ENCODE data around the gene GCK.

GCK gene

GRCh38 chr7:44163591-44163990 lies 25.6 kb downstream of the GCK start:
- Histone ChIP-seq H3K36me3 (ENCODE audit: control insufficient read depth in 2 of 2, insufficient read depth in 2 of 2, low read length in 2 of 2) (no peaks in the 10 kb centered on the region), H3K9me3 (ENCODE audit: control insufficient read depth in 2 of 2, low read length in 2 of 2) (no peaks in the 10 kb centered on the region), H3K4me3 (ENCODE audit: low read length in 2 of 2) (no peak overlapping the region), H3K4me1 (ENCODE audit: control insufficient read depth in 2 of 2, insufficient read depth in 2 of 2, low read length in 2 of 2) (no peaks in the 10 kb centered on the region), H3K27ac (ENCODE audit: low read depth in 2 of 2, low read length in 2 of 2) (no peak overlapping the region), H3K9ac (ENCODE audit: low read depth in 1 of 2, low read length in 2 of 2) (no peak overlapping the region), H3K27me3 (ENCODE audit: control insufficient read depth in 2 of 2, insufficient read depth in 2 of 2, low read length in 2 of 2) (no peaks in the 10 kb centered on the region)

GRCh38 chr7:44162785-44163395 lies 26.3 kb downstream of the GCK start:
- Histone ChIP-seq H3K36me3 (ENCODE audit: control insufficient read depth in 2 of 2, insufficient read depth in 2 of 2, low read length in 2 of 2) (no peaks in the 10 kb centered on the region), H3K9ac (ENCODE audit: low read depth in 1 of 2, low read length in 2 of 2) (no peak overlapping the region), H3K9me3 (ENCODE audit: control insufficient read depth in 2 of 2, low read length in 2 of 2) (no peaks in the 10 kb centered on the region), H3K4me1 (ENCODE audit: control insufficient read depth in 2 of 2, insufficient read depth in 2 of 2, low read length in 2 of 2) (no peaks in the 10 kb centered on the region), H3K4me3 (ENCODE audit: low read length in 2 of 2) (no peak overlapping the region), H3K27me3 (ENCODE audit: control insufficient read depth in 2 of 2, insufficient read depth in 2 of 2, low read length in 2 of 2) (no peaks in the 10 kb centered on the region), H3K27ac (ENCODE audit: low read depth in 2 of 2, low read length in 2 of 2) (no peak overlapping the region)

DNA sequence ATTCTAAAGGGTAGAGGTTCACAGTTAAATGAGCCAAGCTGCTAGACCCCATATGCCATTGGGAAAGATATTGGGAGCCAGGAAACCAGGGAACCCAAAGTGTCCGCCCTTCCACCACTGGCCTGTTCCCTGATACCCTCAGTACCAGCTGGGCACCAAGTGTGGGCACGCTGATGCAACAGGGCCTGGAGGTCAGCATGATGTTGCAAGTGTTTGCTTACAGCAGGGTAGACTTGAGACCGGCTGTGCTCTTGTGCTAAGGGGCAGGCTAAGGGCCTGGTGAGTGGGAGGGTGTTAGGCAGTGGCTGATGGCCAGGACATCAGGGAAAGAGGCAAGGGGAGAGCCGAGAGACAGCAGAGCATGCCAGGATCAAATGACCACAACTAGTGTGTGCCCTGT lies 27.1 kb downstream of the GCK start:
- Histone ChIP-seq H3K27ac (ENCODE audit: low read depth in 2 of 2, low read length in 2 of 2) (no peak overlapping the region), H3K4me1 (ENCODE audit: control insufficient read depth in 2 of 2, insufficient read depth in 2 of 2, low read length in 2 of 2) (no peaks in the 10 kb centered on the region), H3K36me3 (ENCODE audit: control insufficient read depth in 2 of 2, insufficient read depth in 2 of 2, low read length in 2 of 2) (no peaks in the 10 kb centered on the region), H3K9me3 (ENCODE audit: control insufficient read depth in 2 of 2, low read length in 2 of 2) (no peaks in the 10 kb centered on the region), H3K9ac (ENCODE audit: low read depth in 1 of 2, low read length in 2 of 2) (no peak overlapping the region), H3K27me3 (ENCODE audit: control insufficient read depth in 2 of 2, insufficient read depth in 2 of 2, low read length in 2 of 2) (no peaks in the 10 kb centered on the region), H3K4me3 (ENCODE audit: low read length in 2 of 2) (no peak overlapping the region)

DNA sequence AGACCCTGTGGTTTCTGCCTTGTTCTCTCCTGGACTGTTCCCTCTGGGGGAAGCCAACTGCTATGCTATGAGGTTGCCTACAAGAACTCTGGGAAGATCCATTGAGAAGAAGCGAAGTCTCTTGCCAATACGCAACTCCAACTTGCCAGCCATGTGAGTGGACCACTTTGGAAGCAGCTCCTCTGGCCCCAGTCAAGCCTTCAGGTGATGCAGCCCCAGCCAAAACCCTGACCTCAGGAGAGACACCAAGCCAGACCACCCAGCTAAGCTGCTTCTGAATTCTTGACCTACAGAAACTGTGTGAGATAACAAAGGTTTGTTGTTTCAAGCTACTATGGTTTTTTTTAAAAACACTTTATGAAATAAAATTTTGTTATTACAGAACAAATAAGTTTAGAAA lies 27.9 kb downstream of the GCK start:
- H3K36me3 ChIP-seq (ENCODE audit: control insufficient read depth in 2 of 2, insufficient read depth in 2 of 2, low read length in 2 of 2): no peaks in the 10 kb centered on the region
- H3K9me3 ChIP-seq (ENCODE audit: control insufficient read depth in 2 of 2, low read length in 2 of 2): no peaks in the 10 kb centered on the region
- no peak overlapping the region for H3K4me3 ChIP-seq (ENCODE audit: low read length in 2 of 2)
- H3K9ac ChIP-seq (ENCODE audit: low read depth in 1 of 2, low read length in 2 of 2): no peak overlapping the region
- H3K27me3 ChIP-seq (ENCODE audit: control insufficient read depth in 2 of 2, insufficient read depth in 2 of 2, low read length in 2 of 2): no peaks in the 10 kb centered on the region
- no peaks in the 10 kb centered on the region for H3K4me1 ChIP-seq (ENCODE audit: control insufficient read depth in 2 of 2, insufficient read depth in 2 of 2, low read length in 2 of 2)
- no peak overlapping the region for H3K27ac ChIP-seq (ENCODE audit: low read depth in 2 of 2, low read length in 2 of 2)

- H3K9ac ChIP-seq (ENCODE audit: low read depth in 1 of 2, low read length in 2 of 2): no peak overlapping the region
- H3K9me3 ChIP-seq (ENCODE audit: control insufficient read depth in 2 of 2, low read length in 2 of 2): no peaks in the 10 kb centered on the region
- H3K36me3 ChIP-seq (ENCODE audit: control insufficient read depth in 2 of 2, insufficient read depth in 2 of 2, low read length in 2 of 2): no peaks in the 10 kb centered on the region
- no peaks in the 10 kb centered on the region for H3K4me1 ChIP-seq (ENCODE audit: control insufficient read depth in 2 of 2, insufficient read depth in 2 of 2, low read length in 2 of 2)
- H3K27ac ChIP-seq (ENCODE audit: low read depth in 2 of 2, low read length in 2 of 2): no peak overlapping the region
- H3K27me3 ChIP-seq (ENCODE audit: control insufficient read depth in 2 of 2, insufficient read depth in 2 of 2, low read length in 2 of 2): no peaks in the 10 kb centered on the region
- H3K4me3 ChIP-seq (ENCODE audit: low read length in 2 of 2): no peak overlapping the region
Observed at GRCh38 chr7:44159824-44160630, 29.2 kb downstream of the GCK start.

GRCh38 chr7:44158873-44159631 lies 30.2 kb downstream of the GCK start:
- Histone ChIP-seq H3K27ac (ENCODE audit: low read depth in 2 of 2, low read length in 2 of 2) (no peak overlapping the region), H3K9ac (ENCODE audit: low read depth in 1 of 2, low read length in 2 of 2) (no peak overlapping the region), H3K4me1 (ENCODE audit: control insufficient read depth in 2 of 2, insufficient read depth in 2 of 2, low read length in 2 of 2) (no peaks in the 10 kb centered on the region)

DNA sequence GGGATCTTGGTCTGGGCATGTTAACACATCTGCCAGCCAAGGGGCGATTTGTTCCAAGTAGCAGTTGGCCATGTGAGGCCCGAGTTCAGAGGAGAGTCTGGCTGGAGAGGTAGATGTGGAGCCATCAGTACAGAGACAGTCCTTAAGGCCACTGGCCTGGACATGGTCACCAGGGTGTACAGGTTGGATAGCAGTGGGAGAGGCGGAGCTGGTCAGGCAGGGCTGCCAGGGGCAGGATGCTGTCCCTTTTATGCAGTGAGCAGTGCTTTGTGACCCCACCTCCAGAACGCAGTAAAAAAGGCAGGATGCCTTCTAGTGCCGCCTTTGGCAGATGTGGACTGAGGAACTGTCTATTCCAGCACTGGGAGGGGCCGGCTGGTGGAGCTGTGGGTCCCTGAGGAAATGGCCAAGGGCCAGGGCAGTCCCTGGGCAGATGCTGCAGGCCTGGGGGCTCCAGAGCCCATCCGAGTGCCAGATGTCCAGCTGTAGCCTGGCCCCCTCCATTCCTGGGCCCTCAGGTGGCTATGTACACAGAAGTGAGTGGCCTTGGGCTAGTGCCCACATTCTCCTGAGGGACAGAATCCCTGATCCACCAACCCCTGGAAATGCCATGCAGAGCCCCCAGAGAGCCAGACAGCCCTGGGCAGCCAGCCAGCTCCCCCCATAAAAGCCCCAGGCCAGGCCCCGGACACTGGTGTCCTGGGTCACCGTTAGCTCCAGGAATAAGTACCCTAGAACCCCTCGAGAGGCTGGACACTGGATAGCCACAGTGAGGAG lies 31.0 kb downstream of the GCK start:
- H3K9ac ChIP-seq (ENCODE audit: low read depth in 1 of 2, low read length in 2 of 2): no peak overlapping the region

More at GRCh38 chr7:44158873-44159631, 30.2 kb downstream of the GCK start:
- Histone ChIP-seq H3K9me3 (ENCODE audit: control insufficient read depth in 2 of 2, low read length in 2 of 2) (no peaks in the 10 kb centered on the region), H3K27me3 (ENCODE audit: control insufficient read depth in 2 of 2, insufficient read depth in 2 of 2, low read length in 2 of 2) (no peaks in the 10 kb centered on the region), H3K4me3 (ENCODE audit: low read length in 2 of 2) (no peak overlapping the region), H3K36me3 (ENCODE audit: control insufficient read depth in 2 of 2, insufficient read depth in 2 of 2, low read length in 2 of 2) (no peaks in the 10 kb centered on the region)

DNA sequence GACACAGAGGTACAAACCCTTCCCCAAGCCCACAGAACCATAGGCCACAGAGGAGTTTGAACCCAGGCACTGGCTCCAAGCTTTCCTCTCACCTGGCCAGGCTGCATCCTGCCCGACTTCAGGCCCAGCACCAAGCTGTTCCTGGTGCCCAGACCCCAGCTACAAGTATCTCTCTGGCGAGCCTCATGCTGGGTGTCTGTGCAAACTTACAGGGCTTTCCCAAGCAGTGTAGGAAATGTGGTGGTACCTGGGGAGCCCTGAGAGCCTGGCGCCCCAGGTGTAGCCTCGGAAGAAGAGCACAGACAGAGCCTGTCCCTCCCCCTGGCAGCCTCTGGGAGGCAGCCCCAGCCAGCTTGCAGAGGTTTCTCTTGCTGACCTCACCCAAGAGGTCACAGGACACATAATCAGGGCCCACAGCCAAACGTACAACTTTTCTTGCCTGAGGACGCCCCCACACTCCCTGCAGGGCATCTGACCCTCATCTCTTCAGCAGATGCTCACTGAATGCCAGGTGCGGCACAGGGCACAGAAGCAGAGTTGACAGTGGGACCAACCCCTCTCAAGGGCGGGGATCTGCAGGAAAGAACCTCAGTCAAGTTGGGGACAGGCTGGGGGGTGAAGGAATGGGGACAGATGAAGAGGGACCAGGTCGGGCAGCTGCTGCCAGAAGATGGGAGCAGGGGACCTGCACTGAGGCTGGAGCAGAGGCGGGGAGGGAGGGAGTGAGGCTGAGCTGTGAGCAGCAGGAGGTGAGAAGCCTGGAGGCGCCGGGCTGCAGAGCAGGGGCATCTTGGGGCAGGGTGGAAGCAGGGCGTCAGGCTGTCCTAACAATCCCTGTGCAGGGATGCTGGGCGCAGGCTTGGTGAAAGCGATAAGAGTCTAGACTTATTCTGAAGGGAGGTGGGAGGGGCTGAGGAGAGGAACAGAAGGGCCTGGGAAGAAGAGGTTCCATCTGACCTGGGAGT lies 31.8 kb downstream of the GCK start:
- H3K4me1 ChIP-seq (ENCODE audit: control insufficient read depth in 2 of 2, insufficient read depth in 2 of 2, low read length in 2 of 2): no peaks in the 10 kb centered on the region
- no peaks in the 10 kb centered on the region for H3K9me3 ChIP-seq (ENCODE audit: control insufficient read depth in 2 of 2, low read length in 2 of 2)
- no peaks in the 10 kb centered on the region for H3K27me3 ChIP-seq (ENCODE audit: control insufficient read depth in 2 of 2, insufficient read depth in 2 of 2, low read length in 2 of 2)
- H3K9ac ChIP-seq (ENCODE audit: low read depth in 1 of 2, low read length in 2 of 2): no peak overlapping the region
- no peak overlapping the region for H3K27ac ChIP-seq (ENCODE audit: low read depth in 2 of 2, low read length in 2 of 2)
- H3K36me3 ChIP-seq (ENCODE audit: control insufficient read depth in 2 of 2, insufficient read depth in 2 of 2, low read length in 2 of 2): no peaks in the 10 kb centered on the region
- no peak overlapping the region for H3K4me3 ChIP-seq (ENCODE audit: low read length in 2 of 2)

More for the DNA sequence above, 31.0 kb downstream of the GCK start:
- H3K27ac ChIP-seq (ENCODE audit: low read depth in 2 of 2, low read length in 2 of 2): no peak overlapping the region
- H3K4me1 ChIP-seq (ENCODE audit: control insufficient read depth in 2 of 2, insufficient read depth in 2 of 2, low read length in 2 of 2): no peaks in the 10 kb centered on the region
- no peaks in the 10 kb centered on the region for H3K9me3 ChIP-seq (ENCODE audit: control insufficient read depth in 2 of 2, low read length in 2 of 2)
- H3K36me3 ChIP-seq (ENCODE audit: control insufficient read depth in 2 of 2, insufficient read depth in 2 of 2, low read length in 2 of 2): no peaks in the 10 kb centered on the region
- H3K27me3 ChIP-seq (ENCODE audit: control insufficient read depth in 2 of 2, insufficient read depth in 2 of 2, low read length in 2 of 2): no peaks in the 10 kb centered on the region
- H3K4me3 ChIP-seq (ENCODE audit: low read length in 2 of 2): no peak overlapping the region

DNA sequence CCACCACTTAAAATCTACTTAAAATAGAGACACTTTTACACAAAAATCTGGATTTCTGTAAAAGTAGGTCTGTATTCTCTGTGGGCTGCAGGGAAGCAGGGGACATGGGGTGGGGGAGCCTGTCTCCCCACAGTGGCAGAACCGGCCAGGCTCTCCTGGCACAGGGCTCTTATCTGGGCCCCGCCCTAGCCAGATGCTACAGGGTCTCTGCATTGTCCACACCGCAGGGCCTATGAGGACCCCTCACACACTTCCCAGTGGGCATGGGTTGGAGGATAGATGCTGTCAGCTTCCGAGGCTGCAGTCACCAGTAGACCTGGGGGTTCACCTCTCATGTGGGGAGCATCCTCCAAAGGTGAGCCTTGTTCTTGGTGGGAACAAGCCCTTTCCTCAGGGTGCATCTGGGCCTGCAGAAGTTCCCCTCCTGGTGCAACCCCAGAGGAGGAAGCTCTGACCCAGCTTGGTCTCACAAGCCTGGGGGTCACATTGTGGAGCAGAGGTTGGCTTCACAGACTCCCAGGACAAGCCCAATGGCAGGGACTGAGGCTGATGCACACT lies 32.7 kb downstream of the GCK start:
- Histone ChIP-seq H3K36me3 (ENCODE audit: control insufficient read depth in 2 of 2, insufficient read depth in 2 of 2, low read length in 2 of 2) (no peaks in the 10 kb centered on the region), H3K27me3 (ENCODE audit: control insufficient read depth in 2 of 2, insufficient read depth in 2 of 2, low read length in 2 of 2) (no peaks in the 10 kb centered on the region), H3K4me1 (ENCODE audit: control insufficient read depth in 2 of 2, insufficient read depth in 2 of 2, low read length in 2 of 2) (no peaks in the 10 kb centered on the region), H3K9me3 (ENCODE audit: control insufficient read depth in 2 of 2, low read length in 2 of 2) (no peaks in the 10 kb centered on the region), H3K4me3 (ENCODE audit: low read length in 2 of 2) (no peak overlapping the region), H3K27ac (ENCODE audit: low read depth in 2 of 2, low read length in 2 of 2) (no peak overlapping the region), H3K9ac (ENCODE audit: low read depth in 1 of 2, low read length in 2 of 2) (no peak overlapping the region)
